ENCODE data around the gene CDH23. TPM values are rescaled to one million over a fixed set of nuclear protein-coding genes. Genes with fewer than 3 reads are reported as not detected.

Gene CDH23
- polyA plus RNA-seq, 2 of the 4 experiments (the other 2 are of a cell fraction), result 1.1 to 2.3 TPM

GRCh38 chr10:71388583-71389310 is 8.0 kb upstream of the CDH23 start:
- TF ChIP-seq PBX3 (IDR thresholded peaks at IDR 0.05) (no peak), POLR2A (IDR thresholded peaks at IDR 0.05; ENCODE audit: low read length) (no peak), TP53 (CRISPR knock-in tag; IDR thresholded peaks at IDR 0.05) (no peak), ATOH8 (CRISPR knock-in tag; IDR thresholded peaks at IDR 0.05; ENCODE audit: low read depth) (no peak), FOSB (CRISPR knock-in tag; IDR thresholded peaks at IDR 0.05) (no peak), E2F6 (IDR thresholded peaks at IDR 0.05; ENCODE audit: borderline replicate concordance, low read depth) (no peak), JUN (IDR thresholded peaks at IDR 0.05) (no peak), POLR2AphosphoS2 (conservative IDR thresholded peaks at IDR 0.05; ENCODE audit: low read length) (no peak), CBX2 (IDR thresholded peaks at IDR 0.05; ENCODE audit: borderline replicate concordance, low read depth) (no peak), MAFK (IDR thresholded peaks at IDR 0.05; ENCODE audit: partially characterized antibody) (no peak), RARB (CRISPR knock-in tag; IDR thresholded peaks at IDR 0.05) (no peak), ELK1 (IDR thresholded peaks at IDR 0.05; ENCODE audit: low read depth, low read length) (no peak), NR3C1 (IDR thresholded peaks at IDR 0.05) (no peak), HOXB5 (CRISPR knock-in tag; IDR thresholded peaks at IDR 0.05) (no peak), HMGXB4 (CRISPR knock-in tag; IDR thresholded peaks at IDR 0.05; ENCODE audit: borderline replicate concordance) (no peak)
- DNase-seq (ENCODE audit: low read depth in 1 of 2, low spot score in 1 of 2) (no peak), ATAC-seq (no peak), FAIRE-seq (no peak)
- ChIA-PET CTCF (interaction anchor here (1.6 to 47.4 kb wide), 6 partner anchors 7 to 508 kb away, joined by 3 to 977 read pairs (median 48); partner anchors contain the start of genes CDH23 and SLC29A3), POLR2A (no interaction called here)
- Histone ChIP-seq H3K4me1 (no peaks in the 10 kb centered on the region), H3K4me2 (no peak overlapping the region), H3K27ac (no peak overlapping the region), H3K4me3 (no peak overlapping the region), H3K9me3 (no peaks in the 10 kb centered on the region)
- WGBS (ENCODE audit: missing lambda C conversion rate), result 67% methylated on average over 8 of the region's 8 CpGs

- WGBS (ENCODE audit: missing lambda C conversion rate), result 80% methylated on average over 11 of the region's 14 CpGs
- FAIRE-seq (no peak), ATAC-seq (no peak), DNase-seq (ENCODE audit: low read depth in 1 of 2, low spot score in 1 of 2) (no peak)
- H3K27ac ChIP-seq, result no peak overlapping the region
- no peaks in the 10 kb centered on the region for H3K4me1 ChIP-seq
- TF ChIP-seq SREBF2 (IDR thresholded peaks at IDR 0.05) (no peak), FOSL2 (IDR thresholded peaks at IDR 0.05) (no peak), FOSL2 (CRISPR knock-in tag; IDR thresholded peaks at IDR 0.05) (no peak), CHD2 (IDR thresholded peaks at IDR 0.05; ENCODE audit: low read length, partially characterized antibody) (no peak), RAD21 (conservative IDR thresholded peaks at IDR 0.05 in 1 of 2, IDR thresholded peaks at IDR 0.05 in 1 of 2) (no peak), TFCP2L1 (CRISPR knock-in tag; IDR thresholded peaks at IDR 0.05) (no peak), NR3C1 (IDR thresholded peaks at IDR 0.05) (no peak), TP53 (CRISPR knock-in tag; IDR thresholded peaks at IDR 0.05) (no peak), NFE2L2 (conservative IDR thresholded peaks at IDR 0.05; ENCODE audit: low read length) (no peak), JUN (IDR thresholded peaks at IDR 0.05) (no peak), SMC3 (IDR thresholded peaks at IDR 0.05) (no peak), ZSCAN20 (CRISPR knock-in tag; IDR thresholded peaks at IDR 0.05) (no peak), CTCF (IDR thresholded peaks at IDR 0.05) (no peak)
- no peaks in the 10 kb centered on the region for H3K9me3 ChIP-seq
- no peak overlapping the region for H3K4me3 ChIP-seq
- ChIA-PET POLR2A (no interaction called here), CTCF (interaction anchor here (0.8 to 47.4 kb wide), 9 partner anchors 12 to 507 kb away, joined by 3 to 977 read pairs (median 9); partner anchors contain the start of gene SLC29A3)
- H3K4me2 ChIP-seq, result no peak overlapping the region
Observed at GRCh38 chr10:71389768-71390460, 6.8 kb upstream of the CDH23 start.

Data from A549 (cell line).